ENCODE measurements around the gene WDR20. TPM values are rescaled to one million over a fixed set of nuclear protein-coding genes. Genes with fewer than 3 reads are reported as not detected.

WDR20 gene
- total RNA-seq, 2 experiments from 2014 or later, result 13.3 to 31.0 TPM

GRCh38 chr14:102220031-102220430 lies 80.3 kb downstream of the WDR20 start:
- Histone ChIP-seq H3K36me3 (ENCODE audit: insufficient read depth, low read length) (no peaks in the 10 kb centered on the region), H3K9me3 (ENCODE audit: low read length) (no peaks in the 10 kb centered on the region), H3K9me2 (ENCODE audit: insufficient read depth, low read length) (no peaks in the 10 kb centered on the region), H3K79me2 (ENCODE audit: insufficient read depth, low read depth, low read length) (no peaks in the 10 kb centered on the region), H3K27ac (ENCODE audit: low read depth, low read length, poor library complexity, severe bottlenecking) (no peak overlapping the region), H2AFZ (ENCODE audit: low read length) (no peak overlapping the region), H4K20me1 (ENCODE audit: insufficient read depth, low read length) (no peaks in the 10 kb centered on the region), H3K4me3 (ENCODE audit: low read depth, low read length, poor library complexity, severe bottlenecking) (no peak overlapping the region), H3K4me2 (ENCODE audit: low read length) (peak overlapping the region; percentile 55), H3K4me1 (ENCODE audit: insufficient read depth, low read length, poor library complexity, severe bottlenecking) (peaks cover 17% of the 10 kb centered on the region)
- CTCF ChIA-PET (ENCODE audit: unreplicated experiment), result no interaction called here
- peak; percentile 81 for DNase-seq (ENCODE audit: low spot score)
- POLR2A ChIA-PET, result no interaction called here
- TF ChIP-seq CTCF (conservative IDR thresholded peaks at IDR 0.05; ENCODE audit: low read length), result no peak
- TF ChIP-seq EZH2phosphoT487 (IDR thresholded peaks at IDR 0.05; ENCODE audit: borderline replicate concordance, low read depth, low read length), result no peak
- no TSS peak for BruUV-seq (replicated peaks)
- intact Hi-C loops (cut with micrococcal nuclease; ENCODE audit: unreplicated experiment), result no loop called here

- no peaks in the 10 kb centered on the region for H3K9me2 ChIP-seq (ENCODE audit: insufficient read depth, low read length)
- H3K4me2 ChIP-seq (ENCODE audit: low read length), result no peak overlapping the region
- H3K4me3 ChIP-seq (ENCODE audit: low read depth, low read length, poor library complexity, severe bottlenecking), result no peak overlapping the region
- H4K20me1 ChIP-seq (ENCODE audit: insufficient read depth, low read length), result no peaks in the 10 kb centered on the region
- no peak for DNase-seq (ENCODE audit: low spot score)
- no peaks in the 10 kb centered on the region for H3K79me2 ChIP-seq (ENCODE audit: insufficient read depth, low read depth, low read length)
- H2AFZ ChIP-seq (ENCODE audit: low read length), result no peak overlapping the region
- no peak for TF ChIP-seq EZH2phosphoT487 (IDR thresholded peaks at IDR 0.05; ENCODE audit: borderline replicate concordance, low read depth, low read length)
- no peak for TF ChIP-seq CTCF (conservative IDR thresholded peaks at IDR 0.05; ENCODE audit: low read length)
- H3K4me1 ChIP-seq (ENCODE audit: insufficient read depth, low read length, poor library complexity, severe bottlenecking), result peaks cover 17% of the 10 kb centered on the region
- ChIA-PET POLR2A (interaction anchor here (0.9 kb wide), 1 partner anchor 36 kb away, joined by 3 read pairs; no protein-coding TSS in a partner anchor), CTCF (ENCODE audit: unreplicated experiment) (no interaction called here)
- BruUV-seq (replicated peaks), result no TSS peak
- H3K36me3 ChIP-seq (ENCODE audit: insufficient read depth, low read length), result no peaks in the 10 kb centered on the region
- intact Hi-C loops (cut with micrococcal nuclease; ENCODE audit: unreplicated experiment), result no loop called here
- no peak overlapping the region for H3K27ac ChIP-seq (ENCODE audit: low read depth, low read length, poor library complexity, severe bottlenecking)
- H3K9me3 ChIP-seq (ENCODE audit: low read length), result no peaks in the 10 kb centered on the region
Measured at GRCh38 chr14:102221026-102221425, 81.3 kb downstream of the WDR20 start.

- Histone ChIP-seq H3K27ac (ENCODE audit: low read depth, low read length, poor library complexity, severe bottlenecking) (no peak overlapping the region), H3K9me3 (ENCODE audit: low read length) (no peaks in the 10 kb centered on the region), H3K4me1 (ENCODE audit: insufficient read depth, low read length, poor library complexity, severe bottlenecking) (peaks cover 17% of the 10 kb centered on the region), H3K4me2 (ENCODE audit: low read length) (no peak overlapping the region), H3K36me3 (ENCODE audit: insufficient read depth, low read length) (no peaks in the 10 kb centered on the region), H3K4me3 (ENCODE audit: low read depth, low read length, poor library complexity, severe bottlenecking) (no peak overlapping the region), H2AFZ (ENCODE audit: low read length) (no peak overlapping the region), H3K79me2 (ENCODE audit: insufficient read depth, low read depth, low read length) (no peaks in the 10 kb centered on the region), H3K9me2 (ENCODE audit: insufficient read depth, low read length) (no peaks in the 10 kb centered on the region), H4K20me1 (ENCODE audit: insufficient read depth, low read length) (no peaks in the 10 kb centered on the region)
- no peak for DNase-seq (ENCODE audit: low spot score)
- ChIA-PET POLR2A (interaction anchor here (0.9 kb wide), 1 partner anchor 37 kb away, joined by 3 read pairs; no protein-coding TSS in a partner anchor), CTCF (ENCODE audit: unreplicated experiment) (no interaction called here)
- intact Hi-C loops (cut with micrococcal nuclease; ENCODE audit: unreplicated experiment), result no loop called here
- BruUV-seq (replicated peaks), result no TSS peak
- TF ChIP-seq CTCF (conservative IDR thresholded peaks at IDR 0.05; ENCODE audit: low read length) (no peak), EZH2phosphoT487 (IDR thresholded peaks at IDR 0.05; ENCODE audit: borderline replicate concordance, low read depth, low read length) (no peak)
Measured at GRCh38 chr14:102222009-102222575, 82.4 kb downstream of the WDR20 start.
